GM18505 (cell line): ENCODE measurements around the gene SRGAP1.
"Not testable (repeated sequence)": the region's sequence is repeated elsewhere in the genome, so short reads cannot be mapped to it uniquely, and the experiment has no call there.

ENCODE experiments used
- ATAC-seq: cut with Tn5 transposase; IDR thresholded peaks from one replicate; pipeline ENCODE4 v1.9.1; 2021; ENCODE audit not compliant: unreplicated experiment
- POLR2A ChIP-seq: IDR thresholded peaks from 4 replicates; pipeline ENCODE4 v1.6.1; 2011; ENCODE audit warnings: borderline replicate concordance; ENCODE audit not compliant: insufficient read depth, insufficient read length; ENCODE audit errors: extremely low read depth

The SRGAP1 gene

GRCh38 chr12:63821781-63822251 is 22.7 kb upstream of the SRGAP1 start:
- no peak for TF ChIP-seq POLR2A
- no peak for ATAC-seq

- TF ChIP-seq POLR2A, result no peak
- no peak for ATAC-seq
These were observed 22.1 kb upstream of the SRGAP1 start for GRCh38 chr12:63822352-63822751.

- no peak for ATAC-seq
- TF ChIP-seq POLR2A, result no peak
These were observed 21.5 kb upstream of the SRGAP1 start for GRCh38 chr12:63823040-63823439.

GRCh38 chr12:63826006-63826585 is 18.4 kb upstream of the SRGAP1 start:
- no peak for TF ChIP-seq POLR2A
- ATAC-seq, result peak; percentile 55

- no peak for TF ChIP-seq POLR2A
- no peak for ATAC-seq
These were observed 15.6 kb upstream of the SRGAP1 start for GRCh38 chr12:63828867-63829266.

GRCh38 chr12:63836046-63836445 is 8.5 kb upstream of the SRGAP1 start:
- no peak for ATAC-seq
- no peak for TF ChIP-seq POLR2A

GRCh38 chr12:63836936-63837335 is 7.6 kb upstream of the SRGAP1 start:
- ATAC-seq, result no peak
- no peak for TF ChIP-seq POLR2A

GRCh38 chr12:63838411-63838810 is 6.1 kb upstream of the SRGAP1 start:
- no peak for ATAC-seq
- TF ChIP-seq POLR2A, result no peak

GRCh38 chr12:63841011-63841410 is 3.5 kb upstream of the SRGAP1 start:
- no peak for TF ChIP-seq POLR2A
- no peak for ATAC-seq

GRCh38 chr12:63841571-63841970 is 2.9 kb upstream of the SRGAP1 start:
- no peak for ATAC-seq
- TF ChIP-seq POLR2A, result no peak

GRCh38 chr12:63842750-63843149 is 1.8 kb upstream of the SRGAP1 start:
- not testable (repeated sequence) for ATAC-seq

GRCh38 chr12:63843254-63843720 is 1.2 kb upstream of the SRGAP1 start:
- ATAC-seq, result no peak
- no peak for TF ChIP-seq POLR2A

- no peak for TF ChIP-seq POLR2A
- ATAC-seq, result peak; percentile 99
These were observed 644 bp upstream of the SRGAP1 start for GRCh38 chr12:63843721-63844390.

GRCh38 chr12:63845726-63846125 is 1.2 kb downstream of the SRGAP1 start:
- TF ChIP-seq POLR2A, result no peak
- ATAC-seq, result no peak
